H9 (cell line): ENCODE measurements around the gene ADAT1. TPM values are rescaled to one million over a fixed set of nuclear protein-coding genes. Genes with fewer than 3 reads are reported as not detected.

Experiments
- DNase-seq: peaks from one replicate; pipeline ENCODE4 v3.0.0-alpha.2; 2017
- H2AFZ ChIP-seq: one replicate; pipeline ENCODE4 v1.6.1; 2013; ENCODE audit warnings: mild to moderate bottlenecking, low read length, control low read depth, moderate library complexity
- H2AK5ac ChIP-seq: 2 replicates; pipeline ENCODE4 v1.6.1; 2013; ENCODE audit warnings: low read length, control low read depth, mixed read lengths; ENCODE audit not compliant: insufficient read length
- H2BK120ac ChIP-seq: one replicate; pipeline ENCODE4 v1.6.1; 2013; ENCODE audit warnings: low read depth, mild to moderate bottlenecking, low read length, control low read depth, inconsistent platforms; ENCODE audit not compliant: poor library complexity, severe bottlenecking
- H2BK12ac ChIP-seq: 2 replicates; pipeline ENCODE4 v1.6.1; 2013; ENCODE audit warnings: low read length, control low read depth, mixed read lengths, low read depth; ENCODE audit not compliant: insufficient read length
- H2BK15ac ChIP-seq: 2 replicates; pipeline ENCODE4 v1.6.1; 2013; ENCODE audit warnings: low read depth, low read length, control low read depth
- H2BK20ac ChIP-seq: one replicate; pipeline ENCODE4 v1.6.1; 2013; ENCODE audit warnings: low read depth, mild to moderate bottlenecking, low read length, control low read depth, inconsistent platforms; ENCODE audit not compliant: poor library complexity, severe bottlenecking
- H2BK5ac ChIP-seq: 2 replicates; pipeline ENCODE4 v1.6.1; 2013; ENCODE audit warnings: low read length, control low read depth, mixed read lengths; ENCODE audit not compliant: insufficient read length
- H3K14ac ChIP-seq: 2 replicates; pipeline ENCODE4 v1.6.1; 2013; ENCODE audit warnings: low read length, control low read depth; ENCODE audit not compliant: insufficient read depth
- H3K18ac ChIP-seq: 2 replicates; pipeline ENCODE4 v1.6.1; 2013; ENCODE audit warnings: low read depth, mild to moderate bottlenecking, mixed read lengths, low read length, control low read depth; ENCODE audit not compliant: insufficient read length
- H3K23ac ChIP-seq: 2 replicates; pipeline ENCODE4 v1.6.1; 2013; ENCODE audit warnings: low read length, control low read depth, mixed read lengths, low read depth; ENCODE audit not compliant: insufficient read length
- H3K23me2 ChIP-seq: 2 replicates; pipeline ENCODE4 v1.6.1; 2013; ENCODE audit warnings: low read depth, mild to moderate bottlenecking, mixed read lengths, low read length, control low read depth; ENCODE audit not compliant: insufficient read length, poor library complexity, severe bottlenecking
- H3K27ac ChIP-seq: 2 replicates; pipeline ENCODE4 v1.5.1; 2013; ENCODE audit warnings: low read length, control low read depth, mixed read lengths, low read depth; ENCODE audit not compliant: insufficient read length
- H3K27me3 ChIP-seq: 2 replicates; pipeline ENCODE4 v1.6.1; 2013; ENCODE audit warnings: low read length, control low read depth, inconsistent platforms; ENCODE audit not compliant: insufficient read depth
- H3K4ac ChIP-seq: 2 replicates; pipeline ENCODE4 v1.6.1; 2013; ENCODE audit warnings: low read depth, mild to moderate bottlenecking, control low read depth, inconsistent platforms, low read length, moderate library complexity
- H3K4me1 ChIP-seq: 2 replicates; pipeline ENCODE4 v1.6.1; 2013; ENCODE audit warnings: low read length, control low read depth, inconsistent platforms; ENCODE audit not compliant: insufficient read depth
- H3K4me2 ChIP-seq: 2 replicates; pipeline ENCODE4 v1.6.1; 2013; ENCODE audit warnings: low read length, control low read depth, mixed read lengths; ENCODE audit not compliant: insufficient read length, insufficient read depth
- H3K56ac ChIP-seq: 2 replicates; pipeline ENCODE4 v1.6.1; 2013; ENCODE audit warnings: low read depth, mild to moderate bottlenecking, mixed read lengths, low read length, control low read depth; ENCODE audit not compliant: insufficient read length
- H3K79me1 ChIP-seq: 2 replicates; pipeline ENCODE4 v1.6.1; 2013; ENCODE audit warnings: low read depth, mild to moderate bottlenecking, moderate library complexity, low read length, control low read depth, inconsistent platforms; ENCODE audit not compliant: insufficient read depth, poor library complexity, severe bottlenecking
- H3K79me2 ChIP-seq: 2 replicates; pipeline ENCODE4 v1.6.1; 2013; ENCODE audit warnings: low read length, control low read depth, inconsistent platforms; ENCODE audit not compliant: insufficient read depth
- H3K9ac ChIP-seq: 2 replicates; pipeline ENCODE4 v1.6.1; 2013; ENCODE audit warnings: low read length, control low read depth, mixed read lengths; ENCODE audit not compliant: insufficient read length; ENCODE audit errors: extremely low read depth
- H3K9me3 ChIP-seq: one replicate; pipeline ENCODE4 v1.6.1; 2013; ENCODE audit warnings: low read depth, low read length, inconsistent platforms; ENCODE audit not compliant: control insufficient read depth
- H3T11ph ChIP-seq: one replicate; pipeline ENCODE4 v1.6.1; 2013; ENCODE audit warnings: mild to moderate bottlenecking, low read length, control low read depth, inconsistent platforms
- H4K20me1 ChIP-seq: one replicate; pipeline ENCODE4 v1.6.1; 2013; ENCODE audit not compliant: control insufficient read depth, insufficient read length, insufficient read depth
- H4K5ac ChIP-seq: 2 replicates; pipeline ENCODE4 v1.6.1; 2013; ENCODE audit warnings: low read depth, mild to moderate bottlenecking, mixed read lengths, low read length, control low read depth; ENCODE audit not compliant: insufficient read length
- H4K8ac ChIP-seq: replicated peaks from 2 replicates; pipeline ENCODE4 v1.6.1; 2013; ENCODE audit warnings: low read length, control low read depth, mixed read lengths, low read depth; ENCODE audit not compliant: insufficient read length
- H4K91ac ChIP-seq: 2 replicates; pipeline ENCODE4 v1.6.1; 2013; ENCODE audit warnings: low read depth, mild to moderate bottlenecking, moderate library complexity, mixed read lengths, low read length, control low read depth; ENCODE audit not compliant: insufficient read length
- H3K27ac Mint-ChIP-seq, 3 experiments: 2 replicates in 2 of 3; 3 replicates in 1 of 3; pipeline ENCODE4 v1.8.0; 2020 to 2021; ENCODE audit warnings: mixed read lengths in 3 of 3, mild to moderate bottlenecking in 1 of 3, moderate library complexity in 1 of 3
- H3K27me3 Mint-ChIP-seq: 2 replicates; pipeline ENCODE4 v1.8.0; 2021; ENCODE audit warnings: low read depth, mild to moderate bottlenecking, moderate library complexity, mixed read lengths
- H3K36me3 Mint-ChIP-seq, 3 experiments: 2 replicates in 2 of 3; 3 replicates in 1 of 3; pipeline ENCODE4 v1.8.0; 2020 to 2021; ENCODE audit warnings: low read depth in 3 of 3, mixed read lengths in 3 of 3; ENCODE audit not compliant: insufficient read depth in 1 of 3
- H3K4me1 Mint-ChIP-seq, 2 experiments: 2 replicates each; pipeline ENCODE4 v1.8.0; 2020; ENCODE audit warnings: mixed read lengths in 2 of 2
- H3K4me3 Mint-ChIP-seq, 2 experiments: 2 replicates in 1 of 2; 3 replicates in 1 of 2; pipeline ENCODE4 v1.8.0; 2020 to 2021; ENCODE audit warnings: mild to moderate bottlenecking in 2 of 2, mixed read lengths in 2 of 2, moderate library complexity in 1 of 2
- H3K9me3 Mint-ChIP-seq, 2 experiments: 2 replicates in 1 of 2; 3 replicates in 1 of 2; pipeline ENCODE4 v1.8.0; 2020; ENCODE audit warnings: mild to moderate bottlenecking in 2 of 2, mixed read lengths in 2 of 2, moderate library complexity in 1 of 2
- WGBS: extraction: QIAGEN DNeasy Blood & Tissue Kit; methylation state at CpG from one replicate; pipeline ENCODE4 v1.1.7; 2013; ENCODE audit warnings: missing lambda C conversion rate, low lambda C conversion rate, mixed read lengths; ENCODE audit not compliant: insufficient read length; ENCODE audit errors: extremely low coverage; 5-methylcytosine and 5-hydroxymethylcytosine counted together
- total RNA-seq: library from RNA; stranded (reverse); gene quantifications from 2 replicates; pipeline ENCODE4 v1.2.1, GENCODE V29; 2021
- TF ChIP-seq, protein P1 (sequence below): fragments of 200-600 bp; sonication (generic); conservative IDR thresholded peaks from 3 replicates; pipeline ENCODE4 v1.8.0; 2021; ENCODE audit warnings: antibody characterized with exemption, mild to moderate bottlenecking

ADAT1 gene
- total RNA-seq, 1 experiment from 2014 or later, result 54.2 TPM

DNA sequence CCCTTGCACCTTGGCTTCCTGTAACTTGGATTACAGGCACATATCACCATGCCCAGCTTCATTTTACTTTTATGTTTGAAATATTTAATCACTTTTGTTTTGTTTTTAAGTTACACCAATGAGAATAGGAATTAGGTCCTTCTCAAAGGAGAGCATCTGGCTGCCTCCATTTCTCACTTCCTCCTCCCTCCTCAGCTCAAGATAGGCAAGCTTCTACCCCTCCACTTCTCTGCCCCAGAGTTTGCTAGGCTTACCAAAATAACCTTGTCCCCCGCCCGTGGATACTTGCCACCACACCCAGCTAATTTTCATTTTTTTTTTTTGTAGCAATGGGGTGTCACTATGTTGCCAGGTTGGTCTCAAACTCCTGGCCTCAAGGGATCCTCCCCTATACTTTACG lies 39.0 kb downstream of the ADAT1 start:
- Histone ChIP-seq H3K4me2 (no peak overlapping the region), H4K5ac (no peak overlapping the region), H3K23ac (no peak overlapping the region), H3K9me3 (no peaks in the 10 kb centered on the region), H3K79me1 (no peaks in the 10 kb centered on the region), H2BK15ac (no peak overlapping the region), H3K4ac (no peak overlapping the region), H2BK12ac (no peak overlapping the region), H4K8ac (no peak overlapping the region), H3K27me3 (no peaks in the 10 kb centered on the region), H3K14ac (no peak overlapping the region), H2AK5ac (no peak overlapping the region), H2BK5ac (no peak overlapping the region), H3K27ac (no peak overlapping the region), H4K20me1 (no peaks in the 10 kb centered on the region), H3K18ac (no peak overlapping the region), H3K4me1 (no peaks in the 10 kb centered on the region), H3K56ac (no peak overlapping the region), H3K79me2 (no peaks in the 10 kb centered on the region), H3K23me2 (no peaks in the 10 kb centered on the region), H2BK20ac (no peak overlapping the region), H4K91ac (no peak overlapping the region), H3T11ph (no peak overlapping the region), H3K9ac (no peak overlapping the region), H2AFZ (no peak overlapping the region), H2BK120ac (no peak overlapping the region)
- no peak overlapping the region; a peak in 1 of 7 replicates for H3K27ac Mint-ChIP-seq
- TF ChIP-seq, protein P1, sequence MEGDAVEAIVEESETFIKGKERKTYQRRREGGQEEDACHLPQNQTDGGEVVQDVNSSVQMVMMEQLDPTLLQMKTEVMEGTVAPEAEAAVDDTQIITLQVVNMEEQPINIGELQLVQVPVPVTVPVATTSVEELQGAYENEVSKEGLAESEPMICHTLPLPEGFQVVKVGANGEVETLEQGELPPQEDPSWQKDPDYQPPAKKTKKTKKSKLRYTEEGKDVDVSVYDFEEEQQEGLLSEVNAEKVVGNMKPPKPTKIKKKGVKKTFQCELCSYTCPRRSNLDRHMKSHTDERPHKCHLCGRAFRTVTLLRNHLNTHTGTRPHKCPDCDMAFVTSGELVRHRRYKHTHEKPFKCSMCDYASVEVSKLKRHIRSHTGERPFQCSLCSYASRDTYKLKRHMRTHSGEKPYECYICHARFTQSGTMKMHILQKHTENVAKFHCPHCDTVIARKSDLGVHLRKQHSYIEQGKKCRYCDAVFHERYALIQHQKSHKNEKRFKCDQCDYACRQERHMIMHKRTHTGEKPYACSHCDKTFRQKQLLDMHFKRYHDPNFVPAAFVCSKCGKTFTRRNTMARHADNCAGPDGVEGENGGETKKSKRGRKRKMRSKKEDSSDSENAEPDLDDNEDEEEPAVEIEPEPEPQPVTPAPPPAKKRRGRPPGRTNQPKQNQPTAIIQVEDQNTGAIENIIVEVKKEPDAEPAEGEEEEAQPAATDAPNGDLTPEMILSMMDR, result no peak
- no peak for DNase-seq
- H3K36me3 Mint-ChIP-seq, result peaks cover 0 to 11% (median 10%) of the 10 kb centered on the region in 3 experiments; a peak in 6 of 7 replicates
- H3K9me3 Mint-ChIP-seq, result no peaks in the 10 kb centered on the region
- WGBS, result no CpG with 5 or more reads among the region's 3 CpGs
- no peaks in the 10 kb centered on the region for H3K27me3 Mint-ChIP-seq
- no peak overlapping the region for H3K4me3 Mint-ChIP-seq
- peaks cover 3 to 4% of the 10 kb centered on the region in 2 experiments for H3K4me1 Mint-ChIP-seq
